Measurements from ENCODE around the gene GUCY1A2.

GRCh38 chr11:106724293-106724892 lies 293.9 kb downstream of the GUCY1A2 start:
- no peak for TF ChIP-seq EZH2 (IDR thresholded peaks at IDR 0.05; ENCODE audit: borderline replicate concordance, low read depth, low read length, severe bottlenecking)
- TF ChIP-seq CTCF (IDR thresholded peaks at IDR 0.05; ENCODE audit: borderline replicate concordance, extremely low read depth, low read length, poor library complexity, severe bottlenecking): no peak

All from DND-41 (cell line).